GM20000 (cell line): Measurements from ENCODE around the gene GPR171.

Experiments
- DNase-seq: peaks from one replicate; pipeline ENCODE4 v3.0.0; 2012; ENCODE audit warnings: low spot score
- CTCF ChIP-seq: IDR thresholded peaks from 2 replicates; pipeline ENCODE4 v1.5.1; 2012; ENCODE audit warnings: mild to moderate bottlenecking, control low read depth; ENCODE audit errors: extremely low read depth, missing control alignments

Gene GPR171

GRCh38 chr3:151230646-151231045, 27.6 kb upstream of the GPR171 start:
- no peak for TF ChIP-seq CTCF
- DNase-seq = peak; percentile 39

GRCh38 chr3:151228666-151229040, 25.6 kb upstream of the GPR171 start:
- no peak for TF ChIP-seq CTCF
- no peak for DNase-seq

GRCh38 chr3:151227807-151228665, 25.0 kb upstream of the GPR171 start:
- DNase-seq = peak; percentile 77
- TF ChIP-seq CTCF = peak; percentile 83

- no peak for DNase-seq
- TF ChIP-seq CTCF = no peak
Measured at GRCh38 chr3:151227266-151227806, 24.3 kb upstream of the GPR171 start.

- no peak for DNase-seq
- no peak for TF ChIP-seq CTCF
Measured at GRCh38 chr3:151226825-151227224, 23.8 kb upstream of the GPR171 start.

GRCh38 chr3:151226088-151226563, 23.1 kb upstream of the GPR171 start:
- no peak for DNase-seq

More at GRCh38 chr3:151226088-151226563, 23.1 kb upstream of the GPR171 start:
- TF ChIP-seq CTCF = no peak
